ENCODE data around the gene MAPK12.

DNA sequence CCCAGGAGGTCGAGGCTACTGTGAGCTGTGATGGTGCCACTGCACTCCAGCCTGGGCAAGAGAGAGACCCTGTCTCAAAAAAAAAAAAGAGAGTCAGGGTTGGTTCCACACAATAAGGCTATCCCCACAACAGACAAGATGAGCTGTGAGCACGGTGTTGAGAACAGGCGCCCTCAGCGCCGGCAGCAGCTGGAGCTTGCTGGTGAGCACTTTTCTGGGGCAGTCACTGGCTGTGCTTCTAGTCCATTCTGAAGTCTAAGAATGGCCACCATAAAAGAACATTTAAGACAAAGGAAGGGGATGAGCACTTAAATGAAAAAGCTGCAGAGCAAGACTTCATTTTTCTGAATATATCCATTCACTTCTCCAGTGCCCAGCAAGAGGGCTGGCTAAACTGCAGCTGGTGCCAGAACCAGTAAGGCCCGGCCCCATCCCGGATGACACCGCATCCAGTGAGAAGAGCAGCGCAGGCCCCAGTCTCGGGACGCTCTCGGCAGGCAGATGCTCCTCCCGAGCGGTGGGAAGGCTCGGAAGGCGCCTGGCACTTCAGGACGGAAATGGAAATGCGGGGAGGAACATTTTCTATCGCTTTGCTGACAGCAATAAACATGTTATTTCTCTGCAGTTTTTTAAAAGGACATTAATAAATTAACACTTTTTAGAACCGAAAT is 28.9 kb downstream of the MAPK12 start:
- no peak for TF ChIP-seq MYC (IDR thresholded peaks at IDR 0.05; ENCODE audit: low read depth, low read length)
- TF ChIP-seq, protein P1, sequence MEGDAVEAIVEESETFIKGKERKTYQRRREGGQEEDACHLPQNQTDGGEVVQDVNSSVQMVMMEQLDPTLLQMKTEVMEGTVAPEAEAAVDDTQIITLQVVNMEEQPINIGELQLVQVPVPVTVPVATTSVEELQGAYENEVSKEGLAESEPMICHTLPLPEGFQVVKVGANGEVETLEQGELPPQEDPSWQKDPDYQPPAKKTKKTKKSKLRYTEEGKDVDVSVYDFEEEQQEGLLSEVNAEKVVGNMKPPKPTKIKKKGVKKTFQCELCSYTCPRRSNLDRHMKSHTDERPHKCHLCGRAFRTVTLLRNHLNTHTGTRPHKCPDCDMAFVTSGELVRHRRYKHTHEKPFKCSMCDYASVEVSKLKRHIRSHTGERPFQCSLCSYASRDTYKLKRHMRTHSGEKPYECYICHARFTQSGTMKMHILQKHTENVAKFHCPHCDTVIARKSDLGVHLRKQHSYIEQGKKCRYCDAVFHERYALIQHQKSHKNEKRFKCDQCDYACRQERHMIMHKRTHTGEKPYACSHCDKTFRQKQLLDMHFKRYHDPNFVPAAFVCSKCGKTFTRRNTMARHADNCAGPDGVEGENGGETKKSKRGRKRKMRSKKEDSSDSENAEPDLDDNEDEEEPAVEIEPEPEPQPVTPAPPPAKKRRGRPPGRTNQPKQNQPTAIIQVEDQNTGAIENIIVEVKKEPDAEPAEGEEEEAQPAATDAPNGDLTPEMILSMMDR (IDR thresholded peaks at IDR 0.05; ENCODE audit: low read depth, low read length): no peak
- no peak for TF ChIP-seq POLR2A (IDR thresholded peaks at IDR 0.05; ENCODE audit: extremely low read depth, insufficient read length)

Measured in NB4 (cell line).